ENCODE measurements around the gene MMP24. TPM values are rescaled to one million over a fixed set of nuclear protein-coding genes. Genes with fewer than 3 reads are reported as not detected.

Gene MMP24
- total and polyA plus RNA-seq, 8 donors, result 2.0 to 7.3 (median 5.0) TPM

DNA sequence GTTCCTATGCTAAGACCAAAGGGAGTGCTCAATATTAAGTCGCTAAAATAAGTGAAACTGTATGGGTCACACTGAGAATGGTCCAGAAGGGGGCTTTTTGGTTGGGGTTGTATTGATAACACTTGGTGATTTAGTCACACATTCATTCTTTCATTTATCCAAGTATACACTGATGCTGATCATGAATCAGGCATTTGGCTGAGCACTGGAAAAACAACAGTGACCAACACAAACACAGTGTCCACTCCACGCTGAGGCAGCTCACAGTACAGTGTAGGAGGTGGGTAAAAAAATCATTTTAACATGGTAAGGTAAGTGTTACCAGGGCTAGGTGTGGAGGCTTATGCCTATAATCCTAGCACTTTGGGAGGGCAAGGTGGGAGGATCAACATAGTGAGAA, 74.9 kb downstream of the MMP24 start:
- TF ChIP-seq, protein P1, sequence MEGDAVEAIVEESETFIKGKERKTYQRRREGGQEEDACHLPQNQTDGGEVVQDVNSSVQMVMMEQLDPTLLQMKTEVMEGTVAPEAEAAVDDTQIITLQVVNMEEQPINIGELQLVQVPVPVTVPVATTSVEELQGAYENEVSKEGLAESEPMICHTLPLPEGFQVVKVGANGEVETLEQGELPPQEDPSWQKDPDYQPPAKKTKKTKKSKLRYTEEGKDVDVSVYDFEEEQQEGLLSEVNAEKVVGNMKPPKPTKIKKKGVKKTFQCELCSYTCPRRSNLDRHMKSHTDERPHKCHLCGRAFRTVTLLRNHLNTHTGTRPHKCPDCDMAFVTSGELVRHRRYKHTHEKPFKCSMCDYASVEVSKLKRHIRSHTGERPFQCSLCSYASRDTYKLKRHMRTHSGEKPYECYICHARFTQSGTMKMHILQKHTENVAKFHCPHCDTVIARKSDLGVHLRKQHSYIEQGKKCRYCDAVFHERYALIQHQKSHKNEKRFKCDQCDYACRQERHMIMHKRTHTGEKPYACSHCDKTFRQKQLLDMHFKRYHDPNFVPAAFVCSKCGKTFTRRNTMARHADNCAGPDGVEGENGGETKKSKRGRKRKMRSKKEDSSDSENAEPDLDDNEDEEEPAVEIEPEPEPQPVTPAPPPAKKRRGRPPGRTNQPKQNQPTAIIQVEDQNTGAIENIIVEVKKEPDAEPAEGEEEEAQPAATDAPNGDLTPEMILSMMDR (IDR thresholded peaks at IDR 0.05), result no peak
- FAIRE-seq, result no peak

DNA sequence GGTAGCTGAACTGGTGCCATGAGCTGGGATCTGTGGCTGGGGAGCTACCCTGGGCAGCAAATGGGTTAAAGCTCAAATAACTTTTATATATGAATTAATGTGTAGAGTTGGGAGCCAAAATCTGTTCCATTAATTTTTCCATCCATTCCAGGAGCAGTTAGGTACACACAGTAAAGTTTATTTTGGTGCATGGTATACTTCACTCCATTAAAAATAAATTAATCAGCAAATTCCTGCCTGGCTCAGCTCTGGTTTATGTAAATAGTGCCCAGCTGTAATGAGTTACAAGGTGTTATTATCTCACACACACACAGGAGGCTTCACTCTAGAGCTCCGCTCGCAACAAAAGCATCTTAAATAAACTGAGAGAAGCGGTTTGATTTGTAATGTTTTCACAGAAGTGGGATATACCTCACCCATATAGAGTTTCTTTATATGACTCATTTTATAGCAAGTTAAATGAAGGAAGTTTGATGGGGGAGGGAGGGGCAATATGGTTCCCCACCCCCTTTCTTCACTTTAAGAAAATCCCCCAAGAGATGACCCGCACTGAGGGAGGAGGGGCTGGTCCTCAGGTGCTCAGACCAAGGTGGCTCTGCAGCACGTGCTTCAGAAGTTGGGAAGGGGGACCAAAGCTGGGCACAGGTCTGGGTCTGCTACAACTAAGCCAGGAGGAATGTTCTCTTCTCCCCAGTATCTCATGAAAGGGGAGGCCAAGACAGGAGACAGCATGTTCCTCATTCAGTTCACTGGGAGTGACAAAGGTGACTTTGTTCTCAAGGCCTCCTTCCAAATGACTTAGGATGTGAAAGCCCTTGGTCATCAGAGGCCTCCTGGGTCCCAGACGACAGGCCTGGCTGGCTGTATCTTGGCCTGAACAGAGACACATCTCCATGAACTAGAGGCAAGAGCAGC, 76.2 kb downstream of the MMP24 start:
- Histone ChIP-seq H3K27me3 (no peaks in the 10 kb centered on the region), H3K4me3 (no peak overlapping the region), H3K27ac (no peak overlapping the region), H3K4me1 (no peaks in the 10 kb centered on the region), H3K9me3 (no peaks in the 10 kb centered on the region), H3K36me3 (no peaks in the 10 kb centered on the region)
- DNase-seq, result no peak
- no peak for FAIRE-seq
- WGBS, 2 donors, result 84 to 86% methylated on average over 6 of the region's 6 CpGs
- intact Hi-C loops (cut with DNase I), result loop anchor here in 1 of 3 donors (5.0 kb wide), 1 partner anchor 135 kb away; the partner anchor contains the start of gene GDF5
- ATAC-seq, result peak in 1 of 4 donors; percentile 41
- TF ChIP-seq, protein P1 (IDR thresholded peaks at IDR 0.05), result no peak

More for the DNA sequence above, 74.9 kb downstream of the MMP24 start:
- no peaks in the 10 kb centered on the region for H3K9me3 ChIP-seq
- H3K36me3 ChIP-seq, result no peaks in the 10 kb centered on the region
- 82 to 85% methylated on average over 2 of the region's 2 CpGs for WGBS, 2 donors
- no peaks in the 10 kb centered on the region for H3K4me1 ChIP-seq
- no peak for ATAC-seq
- intact Hi-C loops (cut with DNase I), result loop anchor here in 1 of 3 donors (5.0 kb wide), 1 partner anchor 136 kb away; the partner anchor contains the start of gene GDF5
- no peak for DNase-seq
- no peak overlapping the region for H3K27ac ChIP-seq
- no peak overlapping the region for H3K4me3 ChIP-seq
- no peaks in the 10 kb centered on the region for H3K27me3 ChIP-seq

DNA sequence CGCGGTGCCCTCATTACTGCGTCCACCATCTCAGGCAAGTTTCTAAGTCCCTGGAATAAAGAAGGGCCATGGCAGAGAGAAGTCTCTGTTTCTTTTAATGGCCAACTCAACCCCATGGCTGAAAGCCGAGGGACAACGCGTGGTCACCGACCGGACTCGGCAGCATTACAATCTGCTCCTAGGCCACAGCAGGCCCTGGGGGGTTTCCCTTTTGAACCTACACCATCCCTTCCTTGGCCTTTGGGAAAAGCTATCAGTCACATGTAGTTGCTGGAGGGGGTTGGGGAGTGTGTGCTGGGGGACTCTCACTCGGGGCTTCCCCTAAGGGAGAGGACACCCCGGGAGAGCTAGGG, 76.9 kb downstream of the MMP24 start:
- FAIRE-seq, result no peak
- WGBS, 2 donors, result 58 to 70% methylated on average over 11 of the region's 11 CpGs
- H3K4me1 ChIP-seq, result peaks cover 0 to 5% (median 0%) of the 10 kb centered on the region in 3 donors
- H3K36me3 ChIP-seq, result no peaks in the 10 kb centered on the region
- DNase-seq, result no peak
- no peaks in the 10 kb centered on the region for H3K9me3 ChIP-seq
- TF ChIP-seq, protein P1 (IDR thresholded peaks at IDR 0.05), result no peak
- H3K4me3 ChIP-seq, result no peak overlapping the region
- H3K27ac ChIP-seq, result no peak overlapping the region
- intact Hi-C loops (cut with DNase I), result loop anchor here in 1 of 3 donors (5.0 kb wide), 1 partner anchor 134 kb away; the partner anchor contains the start of gene GDF5
- ATAC-seq, result no peak
- H3K27me3 ChIP-seq, result no peaks in the 10 kb centered on the region

DNA sequence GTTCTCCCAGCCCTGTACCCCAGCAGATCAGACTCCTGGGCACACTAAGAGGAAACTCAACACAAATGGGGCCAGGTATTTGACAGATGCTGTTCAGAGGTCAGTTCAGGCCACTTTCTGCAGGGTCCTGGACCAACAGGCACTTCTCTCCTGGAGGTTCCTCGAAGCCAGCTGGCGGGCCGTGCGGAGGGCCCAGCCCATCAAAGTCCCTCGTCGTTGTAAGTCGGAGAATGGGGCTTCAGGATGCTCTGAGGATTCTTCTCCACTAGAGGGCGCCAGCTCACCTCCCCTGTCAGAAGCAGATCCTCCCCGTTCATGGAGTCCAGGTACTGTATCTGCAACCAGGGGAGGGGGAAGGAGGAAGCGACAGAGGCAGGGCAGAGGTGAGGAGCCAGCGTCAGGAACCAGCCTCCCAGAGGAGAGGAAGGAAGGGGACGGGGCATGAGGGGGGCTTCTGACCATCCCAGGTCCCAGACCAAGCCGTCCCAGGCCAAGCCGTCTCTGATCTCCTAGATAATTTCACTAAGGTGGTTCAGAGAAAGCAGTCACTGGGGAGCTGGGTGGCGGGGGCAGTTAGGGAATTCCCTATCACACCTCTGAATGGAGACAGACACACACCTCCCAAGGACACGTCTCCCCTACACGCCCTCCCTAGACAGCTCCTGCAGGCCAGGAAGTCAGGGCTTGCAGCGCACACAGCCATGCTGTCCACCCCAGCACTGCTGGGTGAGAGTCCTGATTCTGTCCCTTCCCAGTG, 77.4 kb downstream of the MMP24 start:
- TF ChIP-seq, protein P1 (IDR thresholded peaks at IDR 0.05), result peak; percentile 81 to 95 (median 89)
- DNase-seq (peak; percentile 69 to 86 (median 78)), ATAC-seq (peak; percentile 74 to 89 (median 86)), FAIRE-seq (no peak)
- no peaks in the 10 kb centered on the region for H3K9me3 ChIP-seq
- no peaks in the 10 kb centered on the region for H3K27me3 ChIP-seq
- 25 to 28% methylated on average over 18 of the region's 18 CpGs for WGBS, 2 donors
- intact Hi-C loops (cut with DNase I), result loop anchor here in 1 of 3 donors (5.0 kb wide), 1 partner anchor 133 kb away; the partner anchor contains the start of gene GDF5
- H3K4me1 ChIP-seq, result peaks cover 0 to 5% (median 0%) of the 10 kb centered on the region in 3 donors
- no peak overlapping the region for H3K4me3 ChIP-seq
- H3K27ac ChIP-seq, result no peak overlapping the region
- H3K36me3 ChIP-seq, result no peaks in the 10 kb centered on the region

Data from pancreas (tissue), 10 donors.